Sigmoid colon (tissue), 7 donors: ENCODE results near the gene SARNP. TPM values are rescaled to one million over a fixed set of nuclear protein-coding genes. Genes with fewer than 3 reads are reported as not detected.
A peak's percentile ranks its signal among the peaks of the same experiment; 100 is the strongest.

ENCODE experiments used
- DNase-seq: peaks from one replicate; pipeline ENCODE4 v3.0.0-alpha.2; 2019
- H3K27ac ChIP-seq, 4 donors: fragments of 200-600 bp; sonication (generic); one replicate each; pipeline ENCODE4 v1.5.1; 2016 to 2019; ENCODE audit warnings: mild to moderate bottlenecking in 1 of 4
- H3K27me3 ChIP-seq, 3 donors: fragments of 200-600 bp; sonication (generic); one replicate each; pipeline ENCODE4 v1.5.1; 2019; ENCODE audit warnings: mild to moderate bottlenecking in 1 of 3
- H3K36me3 ChIP-seq, 4 donors: fragments of 200-600 bp; sonication (generic); one replicate each; pipeline ENCODE4 v1.5.1; 2016 to 2019
- H3K4me1 ChIP-seq, 4 donors: fragments of 200-600 bp; sonication (generic); one replicate each; pipeline ENCODE4 v1.5.1; 2017 to 2019
- H3K4me3 ChIP-seq, 4 donors: fragments of 200-600 bp; sonication (generic); one replicate each; pipeline ENCODE4 v1.5.1; 2017 to 2019; ENCODE audit warnings: mild to moderate bottlenecking in 2 of 4, moderate library complexity in 1 of 4
- H3K9me3 ChIP-seq, 4 donors: fragments of 200-600 bp in 3 of 4; sonication (generic) in 3 of 4; one replicate each; pipeline versions ENCODE4 v1.5.1 to v1.6.1; 2013 to 2019
- CTCF ChIP-seq, 4 experiments: fragments of 450-650 bp in 3 of 4; fragments of 200-600 bp in 1 of 4; IDR thresholded peaks; one replicate each; pipeline ENCODE4 v1.5.1; 2016 to 2019; ENCODE audit warnings: antibody characterized with exemption in 4 of 4, mild to moderate bottlenecking in 3 of 4, moderate library complexity in 2 of 4
- EP300 ChIP-seq, 4 donors: sonication (generic); formaldehyde crosslinking; IDR thresholded peaks; one replicate each; pipeline ENCODE4 v1.6.1; 2017; ENCODE audit warnings: antibody characterized with exemption in 4 of 4
- POLR2A ChIP-seq, 2 donors: fragments of 450-650 bp; IDR thresholded peaks; one replicate each; pipeline ENCODE4 v1.6.1; 2016; ENCODE audit warnings: antibody characterized with exemption in 2 of 2, mild to moderate bottlenecking in 2 of 2, moderate library complexity in 2 of 2
- POLR2AphosphoS5 ChIP-seq, 4 donors: sonication (generic); formaldehyde crosslinking; IDR thresholded peaks; one replicate each; pipeline ENCODE4 v1.6.1; 2017; ENCODE audit warnings: antibody characterized with exemption in 4 of 4
- WGBS, 2 donors: extraction: QIAGEN DNeasy Blood & Tissue Kit; methylation state at CpG; one replicate each; pipeline ENCODE4 v1.1.7; 2013; 5-methylcytosine and 5-hydroxymethylcytosine counted together
- intact Hi-C: fragments of 100-400 bp; cut with DNase I; formaldehyde crosslinking; loops from one replicate; pipeline ENCODE4 v1.15.1; 2023
- polyA plus RNA-seq, 3 donors: library from polyadenylated mRNA; stranded (reverse); fragments of 200-250 nt; gene quantifications; one replicate each; pipeline ENCODE4 v1.2.3, GENCODE V29; 2013
- total RNA-seq, 4 donors: library from RNA; depleted of rRNA; stranded (reverse); fragments of >200 nt; gene quantifications; one replicate each; pipeline ENCODE4 v1.1.0, GENCODE V29; 2016
- donor health status: healthy with polysubstance abuse.
- donor health status: Bipolar disorder and iron deficiency.
- donor health status: healthy.

SARNP gene
- total and polyA plus RNA-seq, 7 donors, result 49.0 to 106 (median 81.9) TPM

- WGBS, 2 donors, result 2 to 6% methylated on average over 23 of the region's 23 CpGs
- TF ChIP-seq CTCF (IDR thresholded peaks at IDR 0.05) (no peak), EP300 (IDR thresholded peaks at IDR 0.05) (no peak), POLR2AphosphoS5 (IDR thresholded peaks at IDR 0.05) (peak; percentile 76 to 86 (median 81)), POLR2A (IDR thresholded peaks at IDR 0.05) (peak in 1 of 2 donors; percentile 63)
- intact Hi-C loops, result no loop called here
- peaks cover 0 to 8% (median 1%) of the 10 kb centered on the region in 4 donors for H3K36me3 ChIP-seq
- H3K27ac ChIP-seq, result peak overlapping the region; percentile 86 to 94 (median 92)
- no peaks in the 10 kb centered on the region for H3K9me3 ChIP-seq
- peak; percentile 92 for DNase-seq
- H3K4me1 ChIP-seq, result peaks cover 0 to 51% (median 44%) of the 10 kb centered on the region in 4 donors
- H3K4me3 ChIP-seq, result peak overlapping the region; percentile 64 to 88 (median 84)
- H3K27me3 ChIP-seq, result no peaks in the 10 kb centered on the region
Measured at GRCh38 chr12:55830601-55831446, 13.3 kb upstream of the SARNP start.

DNA sequence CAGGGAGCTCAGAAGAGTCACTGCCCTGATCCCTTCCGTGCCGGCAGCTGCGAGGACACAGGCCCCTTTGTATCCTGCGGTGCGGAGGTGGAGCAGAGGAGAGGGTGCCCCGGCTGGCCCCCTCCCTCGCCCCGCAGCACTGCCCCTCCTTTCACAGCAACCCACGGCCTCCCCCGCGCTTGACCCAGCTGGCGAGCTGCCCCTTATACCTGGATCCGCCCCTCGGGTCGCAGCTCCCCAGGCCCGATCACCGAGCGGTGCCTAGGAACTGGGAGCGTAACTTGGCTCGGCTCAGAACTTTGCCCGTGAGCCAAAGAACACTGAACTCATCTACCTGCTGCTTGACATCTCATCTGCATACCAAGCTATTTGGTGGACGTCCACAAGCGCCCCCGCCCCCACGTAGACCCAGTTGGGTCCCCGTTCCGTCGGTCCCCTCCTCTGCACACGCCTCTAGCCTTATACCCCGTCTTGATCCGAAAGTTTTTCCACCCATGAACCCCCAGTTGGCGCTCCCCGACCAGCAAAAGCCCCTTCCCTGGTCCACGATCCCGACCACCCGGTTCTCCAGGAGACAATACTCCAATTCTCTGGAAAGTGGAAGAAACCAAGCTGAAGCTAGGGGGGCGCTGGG is 12.6 kb upstream of the SARNP start:
- intact Hi-C loops, result loop anchor here (1.0 kb wide), 1 partner anchor 96 kb away; no protein-coding TSS in a partner anchor
- H3K27me3 ChIP-seq, result no peaks in the 10 kb centered on the region
- 0 to 1% methylated on average over 37 of the region's 37 CpGs for WGBS, 2 donors
- H3K36me3 ChIP-seq, result peaks cover 0 to 8% (median 1%) of the 10 kb centered on the region in 4 donors
- peaks cover 0 to 54% (median 47%) of the 10 kb centered on the region in 4 donors for H3K4me1 ChIP-seq
- peak overlapping the region; percentile 86 to 94 (median 92) for H3K27ac ChIP-seq
- H3K9me3 ChIP-seq, result no peaks in the 10 kb centered on the region
- peak; percentile 85 for DNase-seq
- H3K4me3 ChIP-seq, result peak overlapping the region; percentile 64 to 88 (median 84)
- TF ChIP-seq POLR2AphosphoS5 (IDR thresholded peaks at IDR 0.05), result no peak
- TF ChIP-seq CTCF (IDR thresholded peaks at IDR 0.05), result no peak
- TF ChIP-seq EP300 (IDR thresholded peaks at IDR 0.05), result no peak
- no peak for TF ChIP-seq POLR2A (IDR thresholded peaks at IDR 0.05)

DNA sequence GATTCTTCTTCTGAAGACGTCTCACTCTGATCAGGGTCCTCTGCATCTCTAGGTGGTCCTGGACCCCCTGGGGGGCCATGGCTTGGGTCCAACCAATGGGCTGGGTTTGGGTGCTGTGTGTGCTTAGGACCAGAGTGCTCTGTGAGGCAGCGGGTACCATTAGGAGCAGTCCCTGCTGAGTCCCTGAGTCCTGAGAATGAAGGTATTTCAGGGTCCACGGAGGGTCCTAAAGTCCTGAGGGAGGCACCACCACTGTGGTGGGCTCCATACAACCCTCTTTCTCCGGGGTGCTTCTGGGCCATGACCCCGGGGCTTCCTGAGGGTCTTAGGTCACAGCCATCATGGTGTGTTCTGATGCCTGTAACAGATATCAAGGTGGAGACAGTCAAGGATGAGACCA is 10.8 kb upstream of the SARNP start:
- WGBS, 2 donors, result 91 to 94% methylated on average over 5 of the region's 5 CpGs
- peaks cover 0 to 8% (median 1%) of the 10 kb centered on the region in 4 donors for H3K36me3 ChIP-seq
- intact Hi-C loops, result no loop called here
- TF ChIP-seq EP300 (IDR thresholded peaks at IDR 0.05), result no peak
- no peak for TF ChIP-seq POLR2AphosphoS5 (IDR thresholded peaks at IDR 0.05)
- no peak for TF ChIP-seq POLR2A (IDR thresholded peaks at IDR 0.05)
- TF ChIP-seq CTCF (IDR thresholded peaks at IDR 0.05), result no peak
- H3K27me3 ChIP-seq, result no peaks in the 10 kb centered on the region
- peaks cover 0 to 54% (median 47%) of the 10 kb centered on the region in 4 donors for H3K4me1 ChIP-seq
- no peaks in the 10 kb centered on the region for H3K9me3 ChIP-seq
- DNase-seq, result peak; percentile 67
- peak overlapping the region in 1 of 4 donors; percentile 81 for H3K4me3 ChIP-seq
- H3K27ac ChIP-seq, result peak overlapping the region; percentile 86 to 94 (median 92)

GRCh38 chr12:55827806-55828205 is 10.3 kb upstream of the SARNP start:
- H3K36me3 ChIP-seq, result peaks cover 0 to 13% (median 4%) of the 10 kb centered on the region in 4 donors
- intact Hi-C loops, result no loop called here
- no peak overlapping the region for H3K4me3 ChIP-seq
- H3K4me1 ChIP-seq, result peaks cover 0 to 54% (median 47%) of the 10 kb centered on the region in 4 donors
- H3K27me3 ChIP-seq, result no peaks in the 10 kb centered on the region
- H3K27ac ChIP-seq, result peak overlapping the region in 2 of 4 donors; percentile 86 to 91
- TF ChIP-seq CTCF (IDR thresholded peaks at IDR 0.05), result no peak
- no peak for TF ChIP-seq POLR2AphosphoS5 (IDR thresholded peaks at IDR 0.05)
- TF ChIP-seq POLR2A (IDR thresholded peaks at IDR 0.05), result no peak
- 95 to 96% methylated on average over 15 of the region's 15 CpGs for WGBS, 2 donors
- peak; percentile 73 for DNase-seq
- no peaks in the 10 kb centered on the region for H3K9me3 ChIP-seq
